ENCODE results near the gene KRTAP4-5. TPM values are rescaled to one million over a fixed set of nuclear protein-coding genes. Genes with fewer than 3 reads are reported as not detected.
"Not testable (repeated sequence)": the region's sequence is repeated elsewhere in the genome, so short reads cannot be mapped to it uniquely, and the experiment has no call there.

The KRTAP4-5 gene
- total RNA-seq, 1 experiment from 2014 or later = not detected

GRCh38 chr17:41167561-41167960, 17.9 kb upstream of the KRTAP4-5 start:
- Mint-ChIP-seq H3K27me3 (ENCODE audit: insufficient read depth, unreplicated experiment) (no peaks in the 10 kb centered on the region), H3K4me1 (ENCODE audit: low read depth, unreplicated experiment) (no peaks in the 10 kb centered on the region), H3K36me3 (ENCODE audit: insufficient read depth, unreplicated experiment) (no peaks in the 10 kb centered on the region), H3K4me3 (ENCODE audit: unreplicated experiment) (no peak overlapping the region), H3K27ac (ENCODE audit: unreplicated experiment) (no peak overlapping the region), H3K9me3 (ENCODE audit: unreplicated experiment) (no peaks in the 10 kb centered on the region)
- Histone ChIP-seq H3K36me3 (ENCODE audit: control insufficient read depth, insufficient read depth, low read length) (no peaks in the 10 kb centered on the region), H3K27me3 (replicated peaks; ENCODE audit: control insufficient read depth, insufficient read depth, low read length) (no peaks in the 10 kb centered on the region), H3K4me3 (ENCODE audit: low read depth, low read length) (no peak overlapping the region), H3K9me3 (no peaks in the 10 kb centered on the region), H3K4me1 (no peaks in the 10 kb centered on the region)
- intact Hi-C loops (cut with micrococcal nuclease; ENCODE audit: unreplicated experiment) = no loop called here
- BruUV-seq (replicated peaks) = no TSS peak
- no peak for TF ChIP-seq CTCF (IDR thresholded peaks at IDR 0.05; ENCODE audit: insufficient read depth in 1 of 2, low read depth in 1 of 2, low read length in 1 of 2, severe bottlenecking in 1 of 2, unreplicated experiment in 1 of 2)
- ChIA-PET POLR2A (no interaction called here), CTCF (no interaction called here)
- DNase-seq = no peak

- no peaks in the 10 kb centered on the region for H3K36me3 ChIP-seq (ENCODE audit: control insufficient read depth, insufficient read depth, low read length)
- no peak for DNase-seq
- Mint-ChIP-seq H3K9me3 (ENCODE audit: unreplicated experiment) (no peaks in the 10 kb centered on the region), H3K4me3 (ENCODE audit: unreplicated experiment) (no peak overlapping the region), H3K4me1 (ENCODE audit: low read depth, unreplicated experiment) (no peaks in the 10 kb centered on the region), H3K27ac (ENCODE audit: unreplicated experiment) (no peak overlapping the region), H3K36me3 (ENCODE audit: insufficient read depth, unreplicated experiment) (no peaks in the 10 kb centered on the region), H3K27me3 (ENCODE audit: insufficient read depth, unreplicated experiment) (no peaks in the 10 kb centered on the region)
- no peak for TF ChIP-seq CTCF (IDR thresholded peaks at IDR 0.05; ENCODE audit: insufficient read depth in 1 of 2, low read depth in 1 of 2, low read length in 1 of 2, severe bottlenecking in 1 of 2, unreplicated experiment in 1 of 2)
- H3K4me1 ChIP-seq = no peaks in the 10 kb centered on the region
- H3K9me3 ChIP-seq = no peaks in the 10 kb centered on the region
- ChIA-PET POLR2A (no interaction called here), CTCF (no interaction called here)
- no TSS peak for BruUV-seq (replicated peaks)
- no peak overlapping the region for H3K4me3 ChIP-seq (ENCODE audit: low read depth, low read length)
- H3K27me3 ChIP-seq (replicated peaks; ENCODE audit: control insufficient read depth, insufficient read depth, low read length) = no peaks in the 10 kb centered on the region
- intact Hi-C loops (cut with micrococcal nuclease; ENCODE audit: unreplicated experiment) = no loop called here
These were observed 14.2 kb upstream of the KRTAP4-5 start for GRCh38 chr17:41163828-41164227.

GRCh38 chr17:41160648-41161047, 11.0 kb upstream of the KRTAP4-5 start, which contains the start of gene KRTAP4-4:
KRTAP4-4 (minus strand) TSS chr17:41160748; CDS start chr17:41160691, 57 bp downstream.
- H3K4me3 ChIP-seq (ENCODE audit: low read depth, low read length) = no peak within 1 kb of the TSS
- no TSS peak for BruUV-seq (replicated peaks)
- Mint-ChIP-seq H3K9me3 (ENCODE audit: unreplicated experiment) (peaks cover 6% of the 10 kb centered on the region), H3K4me3 (ENCODE audit: unreplicated experiment) (no peak within 1 kb of the TSS), H3K36me3 (ENCODE audit: insufficient read depth, unreplicated experiment) (no peaks in the 10 kb centered on the region), H3K27ac (ENCODE audit: unreplicated experiment) (no peak within 1 kb of the TSS), H3K27me3 (ENCODE audit: insufficient read depth, unreplicated experiment) (no peaks in the 10 kb centered on the region), H3K4me1 (ENCODE audit: low read depth, unreplicated experiment) (no peaks in the 10 kb centered on the region)
- H3K4me1 ChIP-seq = no peaks in the 10 kb centered on the region
- no peak for TF ChIP-seq CTCF (IDR thresholded peaks at IDR 0.05; ENCODE audit: insufficient read depth in 1 of 2, low read depth in 1 of 2, low read length in 1 of 2, severe bottlenecking in 1 of 2, unreplicated experiment in 1 of 2)
- POLR2A ChIA-PET = no interaction called here
- DNase-seq = no peak
- H3K27me3 ChIP-seq (replicated peaks; ENCODE audit: control insufficient read depth, insufficient read depth, low read length) = no peaks in the 10 kb centered on the region
- intact Hi-C loops (cut with micrococcal nuclease; ENCODE audit: unreplicated experiment) = no loop called here
- CTCF ChIA-PET = no interaction called here
- H3K36me3 ChIP-seq (ENCODE audit: control insufficient read depth, insufficient read depth, low read length) = no peaks in the 10 kb centered on the region
- no peaks in the 10 kb centered on the region for H3K9me3 ChIP-seq

GRCh38 chr17:41160190-41160589, 10.6 kb upstream of the KRTAP4-5 start:
- H3K36me3 Mint-ChIP-seq (ENCODE audit: insufficient read depth, unreplicated experiment); intact Hi-C loops (cut with micrococcal nuclease; ENCODE audit: unreplicated experiment); CTCF ChIA-PET; H3K9me3 Mint-ChIP-seq (ENCODE audit: unreplicated experiment); H3K36me3 ChIP-seq (ENCODE audit: control insufficient read depth, insufficient read depth, low read length); H3K4me1 ChIP-seq; BruUV-seq (replicated peaks); H3K27me3 Mint-ChIP-seq (ENCODE audit: insufficient read depth, unreplicated experiment); H3K27me3 ChIP-seq (replicated peaks; ENCODE audit: control insufficient read depth, insufficient read depth, low read length); H3K9me3 ChIP-seq; H3K4me3 ChIP-seq (ENCODE audit: low read depth, low read length); DNase-seq; H3K4me3 Mint-ChIP-seq (ENCODE audit: unreplicated experiment); H3K4me1 Mint-ChIP-seq (ENCODE audit: low read depth, unreplicated experiment); POLR2A ChIA-PET; H3K27ac Mint-ChIP-seq (ENCODE audit: unreplicated experiment): not testable (repeated sequence)
